ENCODE results near the gene PROM1.

PROM1 gene

DNA sequence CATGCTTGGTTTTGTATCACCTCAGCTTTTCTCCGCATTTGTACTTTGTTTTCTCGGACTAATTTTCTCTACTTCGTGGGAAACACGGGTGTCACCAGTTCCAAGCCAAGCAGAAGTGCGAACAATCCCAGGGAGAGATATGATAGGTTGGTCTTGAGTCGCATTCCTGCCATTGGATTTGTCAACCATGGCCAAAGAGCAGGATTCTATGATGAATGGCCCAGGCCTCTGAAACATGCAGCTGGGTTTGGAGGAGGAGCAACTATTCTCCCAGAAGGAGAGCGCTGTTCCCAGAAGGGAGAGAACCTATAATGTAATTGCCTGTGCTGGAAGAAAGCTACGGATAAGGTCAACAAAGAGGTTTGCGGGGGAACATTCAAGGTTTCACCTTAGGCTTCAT lies 135.0 kb downstream of the PROM1 start:
- TF ChIP-seq, protein P1, sequence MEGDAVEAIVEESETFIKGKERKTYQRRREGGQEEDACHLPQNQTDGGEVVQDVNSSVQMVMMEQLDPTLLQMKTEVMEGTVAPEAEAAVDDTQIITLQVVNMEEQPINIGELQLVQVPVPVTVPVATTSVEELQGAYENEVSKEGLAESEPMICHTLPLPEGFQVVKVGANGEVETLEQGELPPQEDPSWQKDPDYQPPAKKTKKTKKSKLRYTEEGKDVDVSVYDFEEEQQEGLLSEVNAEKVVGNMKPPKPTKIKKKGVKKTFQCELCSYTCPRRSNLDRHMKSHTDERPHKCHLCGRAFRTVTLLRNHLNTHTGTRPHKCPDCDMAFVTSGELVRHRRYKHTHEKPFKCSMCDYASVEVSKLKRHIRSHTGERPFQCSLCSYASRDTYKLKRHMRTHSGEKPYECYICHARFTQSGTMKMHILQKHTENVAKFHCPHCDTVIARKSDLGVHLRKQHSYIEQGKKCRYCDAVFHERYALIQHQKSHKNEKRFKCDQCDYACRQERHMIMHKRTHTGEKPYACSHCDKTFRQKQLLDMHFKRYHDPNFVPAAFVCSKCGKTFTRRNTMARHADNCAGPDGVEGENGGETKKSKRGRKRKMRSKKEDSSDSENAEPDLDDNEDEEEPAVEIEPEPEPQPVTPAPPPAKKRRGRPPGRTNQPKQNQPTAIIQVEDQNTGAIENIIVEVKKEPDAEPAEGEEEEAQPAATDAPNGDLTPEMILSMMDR (IDR thresholded peaks at IDR 0.05): no peak

DNA sequence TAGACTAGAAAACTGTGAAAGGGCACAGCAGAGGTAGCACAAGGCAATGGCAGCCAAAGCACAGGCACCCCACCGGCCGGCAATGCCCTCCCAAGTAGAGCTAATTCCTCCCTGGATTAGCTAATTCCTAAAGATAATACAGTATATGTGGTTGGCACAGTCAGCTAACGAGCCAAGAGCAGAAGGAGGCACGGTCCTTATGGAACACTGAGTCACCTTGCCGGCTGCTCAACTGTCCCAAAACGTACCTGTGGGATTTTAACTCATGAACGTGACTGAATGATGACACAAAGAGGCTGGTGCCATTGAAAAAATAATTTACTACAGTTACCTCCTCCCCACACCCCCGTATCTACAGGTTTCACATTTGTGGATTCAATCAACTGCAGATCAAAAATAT lies 136.1 kb downstream of the PROM1 start:
- TF ChIP-seq, protein P1 (IDR thresholded peaks at IDR 0.05): no peak

DNA sequence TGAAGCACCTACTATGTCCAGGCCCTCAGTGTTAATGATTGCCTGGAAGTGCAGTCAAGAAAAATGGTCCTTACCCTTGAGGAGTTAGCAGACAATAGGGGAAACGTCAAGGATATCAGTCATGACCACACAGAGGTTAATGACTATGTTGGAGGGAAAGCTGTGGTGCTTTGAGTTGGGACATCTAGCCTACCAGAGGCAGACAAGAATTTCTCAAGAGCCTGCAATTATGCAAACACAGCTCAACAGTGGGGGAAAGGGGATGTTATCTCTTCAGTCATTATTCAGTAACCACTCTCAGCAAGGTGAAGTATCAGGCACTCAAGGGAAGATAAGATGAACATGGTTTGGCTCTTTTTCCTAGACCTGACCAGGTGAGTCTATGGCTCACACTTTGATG lies 138.3 kb downstream of the PROM1 start:
- TF ChIP-seq, protein P1 (IDR thresholded peaks at IDR 0.05): no peak

DNA sequence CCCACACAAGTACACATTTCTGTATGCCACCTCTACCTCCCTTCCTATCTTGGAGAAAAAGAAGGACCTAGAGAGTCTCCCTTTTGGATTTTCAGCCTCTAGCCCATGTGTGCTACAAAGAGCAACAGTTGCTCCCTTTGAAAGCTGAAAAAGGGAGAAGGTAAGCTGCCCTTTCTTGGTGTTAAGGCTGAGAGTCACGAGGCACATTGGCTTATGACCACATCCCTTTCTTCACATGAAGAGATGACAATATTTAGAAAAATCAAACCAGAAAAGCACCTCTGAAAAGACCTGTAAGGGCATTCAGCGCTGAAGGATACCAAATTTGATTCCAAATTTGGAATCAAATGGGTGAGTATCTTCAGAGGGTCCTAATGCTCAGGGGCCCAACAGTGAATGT lies 138.9 kb downstream of the PROM1 start:
- TF ChIP-seq, protein P1 (IDR thresholded peaks at IDR 0.05): no peak

DNA sequence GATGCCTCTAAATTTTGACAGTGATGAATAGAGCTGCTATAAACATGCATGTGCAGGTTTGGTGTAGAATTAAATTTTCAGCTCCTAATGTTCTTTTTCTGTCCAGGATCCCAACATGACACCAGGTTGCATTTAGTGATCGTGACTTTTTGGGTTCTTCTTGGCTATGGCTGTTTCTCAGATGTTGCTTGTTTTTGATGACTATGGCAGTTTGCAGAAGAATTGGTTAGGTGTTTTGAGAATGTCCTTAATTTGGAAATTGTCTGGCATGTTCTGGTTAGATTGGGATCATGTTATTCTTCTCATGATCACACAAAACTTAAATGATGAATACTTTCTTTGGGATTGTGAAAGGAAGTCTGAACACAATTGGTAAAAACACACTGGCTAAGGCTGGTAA lies 141.5 kb downstream of the PROM1 start:
- TF ChIP-seq, protein P1 (IDR thresholded peaks at IDR 0.05): no peak

DNA sequence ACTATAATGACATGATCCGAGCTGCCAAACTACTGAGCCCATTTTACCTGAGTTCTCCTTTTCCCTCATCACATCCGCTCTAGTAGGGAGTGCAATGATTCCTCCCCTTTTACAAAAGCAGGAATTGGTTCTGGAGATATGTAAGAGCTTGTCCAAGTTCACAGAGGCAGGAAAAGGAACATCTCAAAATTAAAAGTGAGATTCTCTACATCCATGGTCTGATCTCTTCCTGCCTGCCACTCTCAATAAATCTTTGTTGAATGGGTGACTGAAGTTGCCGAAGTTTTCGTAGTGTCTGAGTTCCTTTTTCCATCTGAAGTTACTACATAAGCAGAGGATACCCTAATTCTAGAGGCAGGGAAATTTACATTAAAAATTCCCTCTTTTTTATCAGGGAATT lies 145.2 kb downstream of the PROM1 start, which contains the start of gene FGFBP1:
FGFBP1 (minus strand) TSS at position 101 of the 400 bp plus-strand sequence. CDS start 2,108 bp downstream, outside the sequence.
- TF ChIP-seq, protein P1 (IDR thresholded peaks at IDR 0.05): no peak

DNA sequence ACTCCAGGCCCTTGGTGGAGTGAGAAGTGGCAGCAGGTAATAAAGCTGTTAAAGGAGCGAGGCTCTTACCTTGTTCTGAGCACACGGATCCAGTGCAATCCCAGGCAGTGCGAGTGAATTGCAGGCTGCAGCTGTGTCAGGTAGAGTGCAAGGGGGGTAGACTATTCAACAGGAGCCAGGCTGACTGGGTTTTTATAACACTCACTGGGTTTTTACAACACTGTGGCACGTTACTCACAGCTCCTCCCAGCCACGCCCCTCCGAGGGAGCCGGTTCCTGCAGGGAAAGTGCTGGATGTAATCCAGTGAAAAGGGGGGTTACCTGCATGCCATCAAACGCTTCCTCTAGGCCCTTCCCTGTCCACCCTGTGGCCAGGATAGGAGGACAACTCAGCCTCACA lies 145.6 kb downstream of the PROM1 start:
- TF ChIP-seq, protein P1 (IDR thresholded peaks at IDR 0.05): no peak

DNA sequence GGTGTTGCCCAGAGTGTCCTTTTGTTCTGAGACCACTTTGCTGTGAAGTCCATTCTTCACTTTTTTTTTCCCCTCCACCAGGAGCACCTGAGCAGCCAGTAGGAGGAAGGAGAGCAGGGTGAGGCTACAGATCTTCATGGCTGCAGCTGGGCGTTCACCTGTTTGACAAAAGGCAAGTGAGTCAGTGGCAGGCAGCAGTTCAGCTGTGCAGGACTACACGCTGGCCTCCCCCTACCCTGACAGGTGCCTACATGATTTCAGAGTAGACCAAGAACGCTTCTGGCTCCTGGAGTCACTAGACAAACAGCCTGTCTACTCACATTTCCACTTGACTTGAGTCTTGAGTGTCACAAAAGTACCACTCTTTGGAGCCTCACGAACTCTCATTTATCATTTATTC lies 147.3 kb downstream of the PROM1 start:
- TF ChIP-seq, protein P1 (IDR thresholded peaks at IDR 0.05): no peak
